NCI-H345 treated with DMSO at 0.1 percent for 48 hours (cell line): ENCODE data around the gene EXOC4.

ENCODE experiments used
- DNase-seq: peaks from one replicate; lab custom pipeline; 2025; ENCODE audit not compliant: unreplicated experiment; lab: John Stamatoyannopoulos, UW

The EXOC4 gene

GRCh38 chr7:134009314-134010110, 756.6 kb downstream of the EXOC4 start:
- no peak for DNase-seq

GRCh38 chr7:134013249-134013648, 760.4 kb downstream of the EXOC4 start:
- DNase-seq = no peak

- no peak for DNase-seq
Measured at GRCh38 chr7:134014935-134015334, 762.1 kb downstream of the EXOC4 start.

DNA sequence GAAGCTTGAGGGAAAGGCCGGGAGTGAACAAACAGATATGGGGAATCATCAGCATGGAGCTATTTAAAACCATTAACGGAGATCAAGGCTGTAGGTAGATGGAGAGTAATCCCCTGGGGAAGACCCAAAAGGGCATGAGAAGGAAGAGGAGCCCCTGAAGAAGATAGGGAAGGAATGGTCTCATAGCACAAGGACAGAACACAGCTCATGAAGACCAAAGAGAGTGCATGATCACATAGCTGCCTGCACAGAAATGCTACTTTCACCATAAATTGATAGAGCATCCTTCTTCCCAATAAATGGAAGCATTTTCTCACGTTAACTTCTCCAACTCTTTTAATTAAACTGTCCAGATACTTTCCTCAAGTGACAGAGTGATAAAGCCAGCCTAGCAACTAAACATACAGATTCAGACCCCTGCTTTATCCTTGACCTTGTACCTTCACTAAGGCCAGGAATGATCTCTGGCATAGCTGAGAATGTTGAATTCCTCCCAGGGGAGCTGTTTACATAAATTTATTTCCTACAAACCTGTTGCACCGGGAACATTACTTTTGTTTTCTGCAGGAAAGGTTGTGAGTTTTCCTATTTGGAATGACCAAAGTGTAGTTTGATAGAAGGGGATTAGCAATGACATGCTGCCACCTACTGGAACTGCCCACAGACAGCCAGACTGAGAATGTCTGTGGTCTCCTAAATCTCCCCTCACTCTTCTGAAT, 763.5 kb downstream of the EXOC4 start:
- DNase-seq = peak; percentile 36

DNA sequence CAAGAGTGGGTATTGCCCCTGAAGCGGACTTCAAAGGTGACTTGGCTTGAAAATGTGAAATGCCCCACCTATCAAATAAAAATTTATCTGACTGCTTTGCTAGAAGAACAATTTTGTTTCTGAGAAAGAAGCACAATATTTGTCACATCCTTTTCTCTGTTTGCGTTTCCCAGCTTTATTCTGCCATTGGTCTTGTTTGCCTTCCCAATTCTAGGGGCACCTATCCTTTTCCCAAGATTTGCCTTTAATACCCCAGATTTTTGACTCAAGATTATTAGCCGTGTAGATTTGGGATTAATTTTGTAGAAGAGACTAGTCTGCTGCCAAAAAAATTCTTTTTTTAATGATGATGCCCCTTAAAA, 764.0 kb downstream of the EXOC4 start:
- no peak for DNase-seq

DNA sequence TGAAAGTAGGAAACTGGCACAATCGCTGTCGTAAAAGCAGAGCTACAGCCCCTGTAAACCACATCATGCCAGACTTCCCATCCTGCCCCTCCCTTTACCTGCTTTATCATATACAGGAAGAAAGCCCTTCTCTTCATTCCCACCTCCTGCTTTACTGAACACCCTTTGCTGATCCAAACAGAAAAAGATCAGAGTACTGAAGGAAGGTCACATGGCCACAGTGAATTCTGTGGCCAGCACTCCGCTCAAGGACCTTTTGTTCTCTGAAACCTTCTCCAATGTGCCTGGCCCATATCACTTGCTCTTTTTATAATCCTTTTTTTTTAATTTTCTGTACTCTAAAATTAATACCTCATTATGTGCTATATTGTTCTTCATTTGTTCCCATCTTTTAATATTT, 765.4 kb downstream of the EXOC4 start:
- no peak for DNase-seq

GRCh38 chr7:134019251-134019650, 766.4 kb downstream of the EXOC4 start:
- no peak for DNase-seq

DNA sequence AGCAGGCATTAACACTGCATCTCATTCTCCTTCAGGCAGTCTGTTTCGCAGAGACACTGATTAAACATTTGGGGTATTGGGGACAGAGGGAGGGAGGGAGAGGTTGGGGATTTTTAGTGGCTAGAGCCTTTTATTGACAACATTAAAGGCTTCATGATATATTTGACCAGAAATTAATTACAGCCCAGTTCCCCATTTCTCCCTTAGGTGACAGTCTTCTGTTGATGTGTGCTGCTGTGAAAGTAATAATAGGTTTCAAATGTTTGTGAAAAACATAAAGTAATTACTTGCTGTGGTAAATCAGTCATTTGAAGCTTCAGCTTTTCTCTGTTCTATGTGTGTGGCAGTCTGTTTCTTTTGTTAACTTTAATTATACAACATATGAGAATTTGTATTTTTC, 769.0 kb downstream of the EXOC4 start:
- no peak for DNase-seq

- no peak for DNase-seq
Measured at GRCh38 chr7:134022286-134022911, 769.5 kb downstream of the EXOC4 start.

DNA sequence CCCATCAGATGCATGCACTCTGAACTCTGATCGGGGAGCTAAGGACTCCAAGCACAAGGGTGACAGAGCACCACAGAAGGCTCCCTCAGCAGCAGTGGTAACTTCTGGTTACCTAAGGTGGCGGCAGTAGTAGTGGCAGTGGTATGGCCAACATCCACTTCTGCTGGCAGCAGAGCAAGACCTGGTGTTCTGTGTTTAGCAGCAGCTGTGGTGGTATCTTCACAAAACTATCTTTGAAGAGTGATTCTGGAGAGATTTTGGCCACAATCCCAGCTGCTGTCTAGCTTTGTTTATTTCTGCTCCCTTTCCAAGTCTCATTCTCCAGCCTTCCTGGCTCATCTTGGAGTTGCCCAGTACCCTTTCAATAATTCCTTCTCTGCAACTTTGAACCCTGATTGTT, 771.9 kb downstream of the EXOC4 start:
- no peak for DNase-seq

DNA sequence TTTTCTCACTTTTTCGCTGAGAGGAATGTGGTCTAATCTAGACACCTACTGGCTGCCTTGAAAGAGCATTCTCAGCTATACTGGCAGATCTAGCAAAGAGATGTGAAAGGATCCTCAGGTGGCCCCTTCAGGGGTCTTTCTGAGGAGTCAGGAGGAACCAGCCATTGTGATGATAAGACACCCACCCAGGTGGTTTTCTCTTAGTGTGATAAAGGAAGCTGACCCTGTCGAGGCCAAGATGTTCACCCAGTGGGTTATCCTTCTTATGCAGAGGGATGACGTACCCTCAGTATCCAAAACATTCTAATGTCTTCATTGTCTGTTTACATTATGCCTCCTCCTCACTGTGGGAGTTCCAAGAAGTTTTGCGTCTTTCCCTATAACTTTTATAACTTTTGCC, 776.0 kb downstream of the EXOC4 start:
- no peak for DNase-seq

- DNase-seq = no peak
Measured at GRCh38 chr7:134029743-134030142, 776.9 kb downstream of the EXOC4 start.

- DNase-seq = no peak
Measured at GRCh38 chr7:134030460-134030865, 777.6 kb downstream of the EXOC4 start.

GRCh38 chr7:134031835-134032617, 779.1 kb downstream of the EXOC4 start:
- no peak for DNase-seq

DNA sequence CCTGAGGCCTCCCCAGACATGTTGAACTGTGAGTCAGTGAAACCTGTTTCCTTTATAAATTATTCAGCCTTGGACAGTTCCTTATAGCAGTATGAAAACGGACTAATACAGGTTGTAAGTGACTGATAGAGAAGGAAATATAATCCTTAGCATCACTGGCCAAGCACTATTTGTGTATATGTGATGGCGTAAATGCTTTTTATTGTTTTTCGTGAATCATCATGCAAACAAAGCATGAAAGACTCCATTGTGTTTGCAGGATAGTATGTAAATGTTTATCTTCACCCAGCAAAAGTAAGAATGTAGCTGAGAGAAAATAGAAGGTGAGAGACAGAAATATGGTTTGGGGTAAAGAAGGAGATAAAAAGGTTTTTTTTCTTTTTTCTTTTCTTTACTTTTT, 781.8 kb downstream of the EXOC4 start:
- DNase-seq = no peak

DNA sequence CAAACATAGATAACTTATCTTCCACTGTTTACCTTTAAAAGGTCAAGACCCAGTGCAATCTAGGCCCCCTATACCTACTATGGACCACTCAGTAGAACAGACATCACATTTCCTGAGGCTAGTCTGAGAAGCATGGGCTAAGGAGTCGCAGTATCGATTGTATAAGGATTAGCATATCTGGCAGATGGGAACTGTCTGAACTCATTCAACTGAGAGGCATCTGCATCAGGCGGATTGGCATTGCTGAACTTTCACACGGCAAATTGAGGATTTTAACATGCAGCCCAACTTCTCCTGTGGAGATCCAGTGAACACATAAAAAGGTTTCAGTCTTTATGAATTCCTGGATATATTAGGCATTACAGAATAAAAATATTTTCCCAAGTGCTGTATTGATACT, 785.1 kb downstream of the EXOC4 start:
- DNase-seq = no peak

- no peak for DNase-seq
Measured at GRCh38 chr7:134040988-134041387, 788.1 kb downstream of the EXOC4 start.

GRCh38 chr7:134041477-134041876, 788.6 kb downstream of the EXOC4 start:
- no peak for DNase-seq

GRCh38 chr7:134042307-134042706, 789.4 kb downstream of the EXOC4 start:
- DNase-seq = no peak

DNA sequence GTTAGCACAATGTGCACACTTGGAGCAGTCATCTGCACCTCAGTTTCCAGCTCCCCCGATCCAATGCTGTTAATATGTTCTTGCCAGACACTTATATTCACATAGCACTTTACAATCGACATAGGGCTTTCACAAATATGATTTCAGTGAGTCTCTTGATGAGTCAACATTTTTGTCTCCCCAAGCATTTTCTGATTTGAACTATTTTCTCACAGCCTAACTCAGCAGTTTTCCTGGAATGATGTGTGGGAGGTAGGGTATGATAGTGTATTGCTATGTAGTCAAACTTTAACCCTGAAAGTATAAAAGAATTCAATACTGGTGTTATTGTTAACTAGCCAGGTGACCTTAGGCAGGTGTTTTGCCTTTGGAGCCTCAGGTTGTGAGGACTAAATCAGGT, 791.8 kb downstream of the EXOC4 start:
- DNase-seq = no peak

DNA sequence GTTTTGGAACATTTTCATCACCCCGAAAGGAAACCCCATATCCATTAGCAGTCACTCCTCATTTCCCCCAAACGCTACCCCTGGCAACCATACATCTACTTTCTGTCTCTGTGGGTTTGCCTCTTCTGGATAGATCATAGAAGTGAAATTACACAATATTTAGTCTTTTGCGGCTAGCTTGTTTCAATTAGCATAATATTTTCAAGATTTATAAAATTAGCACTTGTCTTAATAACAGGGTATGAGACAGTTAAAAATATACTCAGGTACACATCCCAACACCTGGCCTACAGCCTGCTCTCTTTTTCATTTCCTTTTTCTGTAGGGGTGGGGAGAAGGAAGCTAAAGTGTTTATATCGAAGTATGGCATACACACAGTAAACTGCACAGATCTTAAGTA, 792.8 kb downstream of the EXOC4 start:
- DNase-seq = no peak
